Left ventricle myocardium superior (tissue), 1 donor: ENCODE data around the gene DOLPP1. TPM values are rescaled to one million over a fixed set of nuclear protein-coding genes. Genes with fewer than 3 reads are reported as not detected.

ENCODE experiments used
- ATAC-seq: fragments of 200-7000 bp; cut with Tn5 transposase; one replicate; pipeline ENCODE4 v1.9.1; 2020; ENCODE audit warnings: mild to moderate bottlenecking, moderate library complexity
- DNase-seq: peaks from one replicate; pipeline ENCODE4 v3.0.0-alpha.2; 2020
- intact Hi-C: fragments of 100-400 bp; cut with micrococcal nuclease; formaldehyde crosslinking; loops from one replicate; pipeline ENCODE4 v1.11.0; 2022
- total RNA-seq: library from RNA; stranded (reverse); fragmentation: NEBNext Ultra II Directional; extraction: Animal tissue kit (Norgen Biotek cat#: 25700); gene quantifications from one replicate; pipeline ENCODE4 v1.2.1, GENCODE V29; 2021
- donor health status: DM: no; HTN: yes; CAD: no; lungs with severe emphysema.

DOLPP1 gene
- total RNA-seq, 1 donor from 2014 or later, result 5.2 TPM

DNA sequence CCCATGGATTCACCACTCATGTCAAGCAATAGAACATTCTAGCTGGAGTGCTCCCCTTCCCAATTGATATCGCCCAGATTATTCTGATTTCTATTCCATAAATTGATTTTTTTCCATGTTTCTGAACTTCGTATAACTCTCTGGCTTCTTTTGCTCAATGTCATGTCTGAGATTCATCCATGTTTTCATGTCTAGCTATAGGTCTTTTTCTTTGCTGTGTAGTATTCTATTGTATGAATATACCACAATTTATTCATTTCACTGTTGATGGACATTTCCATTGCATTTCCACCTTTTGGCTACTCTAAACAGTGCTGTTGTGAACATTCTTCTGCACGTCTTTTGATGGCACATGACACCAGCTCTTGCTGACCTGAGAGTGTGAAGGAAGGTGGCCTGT lies 49.9 kb downstream of the DOLPP1 start:
- intact Hi-C loops, result no loop called here
- ATAC-seq (no peak), DNase-seq (no peak)

DNA sequence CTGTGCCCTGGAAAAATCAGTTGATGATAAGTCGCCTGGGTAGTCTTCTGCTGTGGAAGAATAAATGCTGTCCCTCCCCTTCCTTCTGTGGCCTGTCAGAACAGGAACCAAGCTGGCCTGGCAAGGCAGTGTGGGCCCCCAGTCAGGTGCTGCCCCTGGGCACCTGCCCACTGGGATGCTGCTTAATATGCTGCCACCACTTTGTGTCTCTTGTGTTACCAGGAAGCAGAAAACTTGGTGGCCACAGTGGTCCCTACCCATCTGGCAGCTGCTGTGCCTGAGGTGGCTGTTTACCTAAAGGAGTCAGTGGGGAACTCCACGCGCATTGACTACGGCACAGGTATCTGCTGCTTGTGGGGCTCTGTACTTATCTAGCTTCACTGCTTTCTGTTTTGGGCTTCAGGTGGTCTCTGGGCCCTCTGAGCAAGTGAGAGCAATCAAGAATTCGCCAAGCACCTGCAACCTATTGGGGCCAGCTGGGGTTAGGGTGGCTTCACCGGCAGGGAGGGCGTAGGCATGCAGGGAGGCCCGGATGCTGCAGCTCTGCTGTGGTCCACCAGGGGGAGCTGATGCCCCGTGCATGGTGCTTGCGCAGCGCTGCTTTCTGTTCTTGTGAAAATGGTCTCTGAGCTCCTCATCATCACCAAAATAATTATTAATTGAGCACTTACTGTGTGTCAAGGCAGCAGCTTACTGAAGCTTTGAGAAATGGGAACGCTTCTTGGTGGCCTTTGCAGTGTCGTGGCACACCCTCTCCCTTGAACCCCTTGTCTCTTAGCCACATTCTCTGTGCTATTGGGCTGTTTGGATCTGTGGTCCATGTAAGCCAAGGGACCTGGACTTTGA lies 50.6 kb downstream of the DOLPP1 start:
- intact Hi-C loops, result no loop called here
- peak; percentile 85 for ATAC-seq
- peak; percentile 84 for DNase-seq

GRCh38 chr9:129133082-129133481 lies 52.2 kb downstream of the DOLPP1 start:
- intact Hi-C loops, result no loop called here
- no peak for DNase-seq
- ATAC-seq, result no peak

- ATAC-seq (no peak), DNase-seq (no peak)
- intact Hi-C loops, result no loop called here
Observed at GRCh38 chr9:129135476-129135875, 54.6 kb downstream of the DOLPP1 start.

DNA sequence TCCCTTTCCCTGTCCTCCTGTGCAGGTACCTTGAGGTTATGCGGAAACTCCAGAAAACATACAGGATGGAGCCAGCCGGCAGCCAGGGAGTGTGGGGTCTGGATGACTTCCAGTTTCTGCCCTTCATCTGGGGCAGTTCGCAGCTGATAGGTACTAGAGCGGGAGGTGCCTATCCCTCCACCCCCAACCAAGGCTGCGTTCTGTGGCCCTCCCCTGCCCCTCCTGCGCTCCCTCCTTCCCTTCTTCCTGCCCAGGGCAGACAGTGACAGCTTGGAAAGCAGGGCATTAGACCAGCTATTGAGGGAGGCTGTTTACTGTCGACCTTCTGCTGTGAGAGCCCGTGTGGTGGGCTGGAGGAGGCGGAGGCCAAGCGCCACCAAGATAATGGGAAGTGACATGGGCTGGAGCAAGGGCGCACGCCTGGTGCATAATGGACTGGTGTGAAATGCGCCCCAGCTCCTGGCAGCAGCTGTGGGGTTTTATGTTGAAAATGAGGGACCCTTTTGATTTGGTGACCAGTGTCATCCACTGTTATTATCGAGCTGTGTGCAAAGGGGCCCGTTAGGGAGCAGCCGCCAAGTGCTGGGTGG lies 55.6 kb downstream of the DOLPP1 start:
- ATAC-seq, result no peak
- no peak for DNase-seq
- intact Hi-C loops, result no loop called here

- no peak for ATAC-seq
- no peak for DNase-seq
- intact Hi-C loops, result loop anchor here (2.0 kb wide), 1 partner anchor 473 kb away; no protein-coding TSS in a partner anchor
Observed at GRCh38 chr9:129137292-129138143, 56.6 kb downstream of the DOLPP1 start.

- intact Hi-C loops, result loop anchor here (2.0 kb wide), 1 partner anchor 473 kb away; no protein-coding TSS in a partner anchor
- DNase-seq (no peak), ATAC-seq (no peak)
Observed at GRCh38 chr9:129138144-129138462, 57.2 kb downstream of the DOLPP1 start.

- intact Hi-C loops, result loop anchor here (2.0 kb wide), 1 partner anchor 472 kb away; no protein-coding TSS in a partner anchor
- peak; percentile 10 for ATAC-seq
Observed at GRCh38 chr9:129138476-129139232, 57.7 kb downstream of the DOLPP1 start.

GRCh38 chr9:129139233-129139992 lies 58.5 kb downstream of the DOLPP1 start:
- DNase-seq (peak; percentile 71), ATAC-seq (peak; percentile 60)
- intact Hi-C loops, result loop anchor here (2.0 kb wide), 1 partner anchor 471 kb away; no protein-coding TSS in a partner anchor

More at GRCh38 chr9:129138476-129139232, 57.7 kb downstream of the DOLPP1 start:
- peak; percentile 71 for DNase-seq

DNA sequence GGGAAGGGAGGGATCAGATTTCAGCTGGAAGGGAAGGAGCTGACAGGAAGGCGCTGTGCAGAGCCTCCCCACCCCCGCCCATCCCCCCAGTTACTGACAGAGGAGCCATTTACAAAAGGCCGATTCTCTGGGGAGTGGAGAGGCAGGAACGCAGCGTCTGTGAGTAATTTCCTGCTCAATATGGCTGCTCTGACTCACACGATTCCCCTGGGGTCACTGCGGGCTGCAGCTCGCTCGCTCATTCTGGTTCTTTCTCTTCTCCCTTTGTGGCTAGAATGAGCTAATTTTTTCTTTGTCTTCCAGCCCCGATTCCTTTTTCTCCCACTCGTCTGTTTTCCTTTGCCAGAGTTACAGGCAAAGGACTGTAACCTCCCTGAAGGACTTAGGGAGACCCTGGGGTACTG lies 59.1 kb downstream of the DOLPP1 start:
- peak; percentile 78 for ATAC-seq
- peak; percentile 90 for DNase-seq
- intact Hi-C loops, result loop anchor here (2.0 kb wide), 1 partner anchor 471 kb away; no protein-coding TSS in a partner anchor

Other genes starting within 250 kb of the DOLPP1 start
- gene KYAT1, start 199.2 kb upstream of the DOLPP1 start, total RNA-seq, result 16.6 TPM
- gene LRRC8A, start 199.0 kb upstream of the DOLPP1 start, total RNA-seq, result 21.6 TPM
- gene PHYHD1, start 160.1 kb upstream of the DOLPP1 start, total RNA-seq, result 39.7 TPM
- gene DOLK, start 133.5 kb upstream of the DOLPP1 start, total RNA-seq, result 8.0 TPM
- gene NUP188, start 133.4 kb upstream of the DOLPP1 start, total RNA-seq, result 17.4 TPM
- gene SH3GLB2, start 52.8 kb upstream of the DOLPP1 start, total RNA-seq, result 35.3 TPM
- gene MIGA2, start 44.5 kb upstream of the DOLPP1 start, total RNA-seq, result 39.0 TPM
- gene CRAT, start 29.7 kb downstream of the DOLPP1 start, total RNA-seq, result 94.6 TPM
- gene PTPA, start 30.3 kb downstream of the DOLPP1 start, total RNA-seq, result 186 TPM
- gene IER5L, start 97.2 kb downstream of the DOLPP1 start, total RNA-seq, result 3.5 TPM